ENCODE measurements around the gene CPT1C.

GRCh38 chr19:49664171-49665035 is 26.5 kb upstream of the CPT1C start:
- TF ChIP-seq POLR2A (IDR thresholded peaks at IDR 0.05) = no peak
- TF ChIP-seq CTCF (IDR thresholded peaks at IDR 0.05) = no peak

Data from lower leg skin (tissue), 3 donors.